Esophagus mucosa (tissue), 1 donor: ENCODE data around the gene UGT2A3. TPM values are rescaled to one million over a fixed set of nuclear protein-coding genes. Genes with fewer than 3 reads are reported as not detected.
"Not testable (repeated sequence)": the region's sequence is repeated elsewhere in the genome, so short reads cannot be mapped to it uniquely, and the experiment has no call there.

Experiments used
- ATAC-seq: fragments of 200-7000 bp; cut with Tn5 transposase; one replicate; pipeline ENCODE4 v1.9.1; 2020
- total RNA-seq: library from RNA; stranded (reverse); gene quantifications from one replicate; pipeline ENCODE4 v1.2.4, GENCODE V29; 2023
- donor health status: DM: yes; HTN: yes; CAD: no.

UGT2A3 gene
- total RNA-seq = not detected

DNA sequence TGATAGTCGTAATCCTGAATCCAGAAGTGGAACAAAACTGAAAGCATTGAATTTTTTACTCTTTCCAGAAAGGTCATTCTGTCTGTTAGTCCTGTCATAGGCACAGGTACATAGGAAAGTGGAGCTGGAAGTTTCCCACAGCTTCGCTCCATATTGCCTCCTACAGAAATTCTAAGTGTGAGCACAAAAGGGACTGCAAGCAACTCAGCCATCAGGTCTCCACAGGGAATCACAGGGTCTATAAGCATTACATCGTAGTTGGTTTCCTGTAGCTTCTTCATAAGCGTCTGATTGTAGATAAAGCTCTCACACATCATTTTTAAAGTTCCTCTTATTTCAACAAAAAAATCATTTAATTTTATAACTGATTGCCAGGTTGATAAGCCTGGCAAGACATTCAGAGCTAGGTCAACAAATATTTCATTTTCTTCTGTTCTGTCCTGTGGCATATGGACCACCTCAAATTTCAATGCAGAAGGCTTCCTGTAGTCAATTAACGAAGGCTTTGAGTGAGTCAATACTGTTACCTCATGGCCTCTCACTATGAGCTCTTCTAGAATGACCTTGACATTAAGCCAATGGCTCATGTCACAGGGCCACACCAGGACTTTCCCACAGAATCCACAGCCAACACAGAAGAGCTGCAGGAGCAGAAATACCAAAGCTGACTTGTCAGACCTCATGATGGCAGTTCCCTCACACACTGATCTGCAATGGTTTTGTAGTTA is at the start of gene UGT2A3:
Gene UGT2A3, minus strand, starts transcription at position 727 of the 728 bp plus-strand sequence. Its CDS starts 44 bp downstream, at position 683.
- ATAC-seq = no peak

DNA sequence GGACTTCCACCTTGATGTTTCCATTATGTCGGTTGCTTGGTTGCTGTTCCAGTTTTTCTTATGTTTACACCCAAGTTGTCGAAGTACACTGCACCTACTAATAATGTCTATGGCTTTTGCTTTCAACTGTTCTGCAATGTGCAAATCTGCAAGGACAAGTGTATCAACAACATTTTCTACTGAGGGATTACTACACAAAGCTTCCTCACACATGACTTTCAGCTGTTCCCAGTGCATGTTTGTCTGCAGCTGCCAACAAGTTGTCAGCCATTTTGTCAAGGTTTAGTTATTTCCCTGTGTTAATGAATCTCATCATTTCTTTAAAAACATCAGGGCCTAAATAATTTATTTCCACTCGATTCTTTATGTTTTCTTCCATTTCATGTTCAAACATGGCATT is 45.4 kb upstream of the UGT2A3 start:
- no peak for ATAC-seq

DNA sequence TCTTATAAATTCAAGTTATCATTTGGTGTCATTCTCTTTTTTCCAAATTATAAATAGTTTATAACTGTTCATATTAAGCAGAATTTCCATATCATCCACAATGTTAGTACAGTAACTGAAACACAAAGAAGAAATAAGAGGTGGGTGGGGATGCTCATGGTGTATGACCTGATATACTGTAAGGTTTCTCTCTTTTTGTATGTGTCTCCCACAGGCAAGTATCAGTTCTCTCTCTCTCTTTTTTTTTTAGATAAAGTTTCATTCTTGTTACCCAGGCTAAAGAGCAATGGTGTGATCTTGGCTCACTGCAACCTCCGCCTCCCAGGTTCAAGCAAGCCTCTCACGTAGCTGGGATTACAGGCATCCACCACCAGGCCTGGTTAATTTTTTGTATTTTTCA is 43.7 kb upstream of the UGT2A3 start:
- ATAC-seq = no peak

DNA sequence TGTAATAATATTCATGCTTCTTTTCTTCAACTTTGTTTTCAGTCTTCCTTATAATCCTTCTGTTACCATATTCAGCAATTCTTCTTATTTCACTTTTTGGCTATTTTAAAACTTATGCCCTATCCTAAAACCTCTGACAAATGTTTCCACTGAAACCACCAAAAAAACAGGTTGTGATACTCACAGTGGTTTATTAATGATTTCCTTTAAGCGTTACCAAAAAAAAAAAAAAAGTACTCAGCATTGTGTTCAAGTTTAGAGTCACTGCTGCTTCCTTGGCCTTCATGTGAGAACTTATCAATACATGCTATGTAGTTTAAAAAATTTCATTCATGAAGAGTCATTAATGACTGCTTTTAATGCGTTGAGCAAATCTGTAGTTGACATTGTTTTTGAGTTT is 35.4 kb upstream of the UGT2A3 start:
- no peak for ATAC-seq

DNA sequence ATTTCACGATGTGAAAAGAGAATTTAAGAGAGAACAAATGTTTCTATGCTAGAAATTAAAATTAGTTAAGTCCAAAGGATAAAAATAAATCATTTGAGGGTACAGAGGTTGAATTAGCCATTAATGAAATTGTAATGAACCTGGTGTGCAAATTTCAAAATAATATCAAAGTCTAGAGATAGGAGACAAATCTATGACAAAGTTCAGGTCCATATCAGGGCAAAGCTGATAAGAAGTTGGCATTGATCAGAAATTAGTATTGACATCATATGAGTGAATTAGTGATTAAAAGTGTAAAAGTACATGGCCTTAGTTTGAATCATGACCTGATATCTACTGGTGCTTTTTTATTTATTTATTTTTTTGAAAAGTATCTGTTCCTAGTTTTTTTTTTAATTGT is 33.8 kb upstream of the UGT2A3 start:
- no peak for ATAC-seq

DNA sequence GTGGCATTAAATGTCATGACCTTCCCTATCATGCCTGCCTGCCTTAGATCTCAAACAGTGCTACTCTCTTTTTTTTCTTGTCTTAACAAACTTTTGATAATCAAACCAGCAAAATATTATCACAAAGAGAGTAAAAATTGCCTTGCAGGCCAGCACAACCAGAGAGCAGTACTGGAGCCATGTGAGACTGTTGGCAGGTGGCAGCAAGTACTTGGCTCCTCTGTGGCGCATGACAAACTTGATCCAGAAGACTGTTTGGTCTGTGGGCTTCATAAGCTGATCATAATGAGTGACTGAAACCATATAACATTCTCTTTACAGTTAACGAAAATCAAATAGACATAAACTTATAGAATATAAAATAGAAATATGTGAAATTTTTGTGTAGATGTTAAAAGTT is 33.3 kb upstream of the UGT2A3 start:
- no peak for ATAC-seq

DNA sequence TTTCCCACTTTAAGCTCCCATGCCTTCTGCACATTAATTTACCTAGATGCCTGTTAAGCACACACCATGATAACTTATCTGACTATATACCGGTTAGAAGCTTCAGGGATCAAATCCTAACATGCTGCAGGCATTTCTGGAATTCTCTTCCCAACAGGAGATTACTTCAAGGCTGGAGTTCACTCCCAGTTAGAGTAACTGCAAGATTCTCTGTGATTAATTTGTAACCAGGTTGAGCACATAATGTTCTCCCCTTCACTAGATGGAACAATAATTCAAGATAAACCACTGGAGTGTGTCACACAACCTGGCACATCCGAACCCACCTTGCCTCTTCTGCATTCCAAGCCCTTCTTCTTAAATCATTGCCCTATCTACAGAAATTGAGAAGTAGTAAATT is 11.8 kb upstream of the UGT2A3 start:
- ATAC-seq = no peak

DNA sequence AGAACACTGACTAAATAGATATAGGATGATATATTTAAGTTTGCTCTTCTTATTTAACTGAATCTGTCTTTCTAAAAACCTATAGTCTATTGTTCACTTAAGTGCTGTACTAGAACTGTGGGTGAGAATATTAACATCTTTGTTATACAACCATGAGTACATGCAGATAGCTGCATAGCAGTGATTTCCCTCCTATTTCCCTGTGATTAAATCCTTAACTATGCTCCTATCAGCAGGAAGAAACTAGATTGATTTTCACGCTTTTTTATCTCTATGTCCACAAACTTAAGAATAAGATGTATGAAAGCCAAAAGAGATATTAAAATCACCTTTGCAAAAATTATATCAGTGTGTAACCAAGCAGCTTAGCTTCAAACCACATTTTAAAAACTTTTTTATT is 11.3 kb upstream of the UGT2A3 start:
- ATAC-seq = no peak

DNA sequence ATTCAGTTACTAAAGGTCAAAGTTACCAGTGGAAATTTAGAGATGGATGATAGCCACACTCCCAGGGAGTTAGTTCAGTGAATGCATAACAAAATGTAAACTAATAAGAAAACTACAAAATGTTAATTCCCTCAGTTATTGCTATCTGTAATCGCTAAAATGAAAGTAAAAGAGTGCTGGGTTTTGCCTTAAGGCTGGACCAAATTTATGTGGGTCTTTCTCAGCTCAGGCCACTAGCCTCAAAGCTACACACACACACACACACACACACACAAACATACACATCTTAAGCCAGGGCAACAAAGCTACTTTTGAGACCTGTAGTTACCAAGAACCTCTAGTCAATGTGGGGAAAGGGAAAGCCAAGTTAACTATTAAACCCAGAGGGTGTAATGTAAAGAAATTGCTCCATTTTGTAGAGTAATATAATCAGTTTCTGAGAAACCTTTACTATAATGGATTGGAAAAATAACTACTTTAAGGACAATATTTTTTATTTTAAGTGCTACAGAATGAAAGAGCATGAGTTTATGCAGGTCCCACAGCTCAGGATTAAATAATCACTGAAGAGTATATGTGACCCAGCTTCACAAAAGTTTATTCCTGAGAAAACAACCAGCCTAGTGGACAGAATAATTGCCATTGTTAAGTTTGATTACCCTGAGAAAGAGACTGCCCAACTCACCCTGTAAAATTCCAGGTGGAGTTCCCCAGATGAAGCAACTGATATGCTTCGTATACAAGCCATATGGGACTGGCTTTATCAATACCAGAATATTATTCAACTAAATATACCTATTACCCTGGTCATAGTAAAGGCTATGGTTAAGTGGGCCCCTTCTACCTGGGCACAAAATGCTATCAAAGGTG is 8.9 kb upstream of the UGT2A3 start:
- no peak for ATAC-seq

DNA sequence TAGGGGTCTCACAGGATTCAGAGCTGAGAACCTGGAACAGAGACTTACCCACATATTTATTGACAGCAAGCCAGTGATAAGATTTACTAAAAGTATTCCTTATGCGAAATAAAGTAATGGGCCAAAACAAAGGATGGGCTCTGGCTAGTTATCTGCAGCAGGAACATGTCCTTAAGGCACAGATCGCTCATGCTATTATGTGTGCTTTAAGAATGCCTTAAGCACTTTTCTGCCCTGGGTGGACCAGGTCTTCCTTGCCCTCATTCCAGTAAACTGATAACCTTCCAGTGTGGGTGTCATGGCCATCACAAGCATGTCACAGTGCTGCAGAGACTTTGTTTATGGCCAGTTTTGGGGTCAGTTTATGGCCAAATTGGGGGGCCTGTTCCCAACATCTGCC is 7.5 kb upstream of the UGT2A3 start:
- ATAC-seq = not testable (repeated sequence)

DNA sequence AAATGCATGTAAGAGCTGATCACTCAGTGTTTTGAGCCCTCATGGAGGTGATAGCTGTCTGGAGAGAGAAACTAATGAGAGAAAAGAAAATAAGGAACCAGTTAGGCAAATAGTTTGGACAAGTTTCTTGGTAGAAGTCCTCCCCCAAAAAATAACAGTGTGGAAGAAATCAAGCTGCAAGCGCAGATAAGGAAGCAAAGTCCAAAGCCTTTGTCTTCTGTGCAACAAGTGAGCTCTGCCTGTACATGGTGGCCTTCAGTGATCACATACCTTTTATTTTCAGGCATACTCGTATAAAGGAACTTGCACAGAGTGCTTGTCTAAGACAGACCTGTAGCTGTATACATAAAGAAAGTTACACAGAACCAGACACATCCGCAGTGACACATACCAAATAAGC is 2.5 kb upstream of the UGT2A3 start:
- no peak for ATAC-seq

DNA sequence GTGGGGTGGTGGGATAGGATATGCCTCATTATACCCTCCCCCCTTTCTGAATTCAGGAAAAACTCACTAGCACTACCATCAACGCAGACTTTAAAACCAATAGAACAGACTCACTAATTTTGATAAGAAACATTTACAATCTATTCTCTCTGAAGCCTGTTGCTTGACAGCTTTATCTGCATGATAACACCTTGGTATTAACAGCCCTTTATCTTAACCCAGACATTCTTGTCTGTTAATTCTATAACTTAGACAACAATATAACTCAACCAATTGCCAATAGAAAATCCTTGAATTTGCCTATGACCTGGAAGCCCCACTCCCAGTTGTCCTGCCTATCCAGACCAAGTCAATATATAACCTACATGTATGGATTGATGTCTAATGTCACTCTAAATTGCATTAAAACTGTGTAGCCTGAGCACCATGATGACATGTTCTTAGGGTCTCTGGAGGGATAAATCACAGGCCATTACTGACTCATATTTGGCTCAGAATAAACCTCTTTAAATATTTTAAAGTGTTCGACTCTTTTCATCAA is 1.5 kb upstream of the UGT2A3 start:
- no peak for ATAC-seq

DNA sequence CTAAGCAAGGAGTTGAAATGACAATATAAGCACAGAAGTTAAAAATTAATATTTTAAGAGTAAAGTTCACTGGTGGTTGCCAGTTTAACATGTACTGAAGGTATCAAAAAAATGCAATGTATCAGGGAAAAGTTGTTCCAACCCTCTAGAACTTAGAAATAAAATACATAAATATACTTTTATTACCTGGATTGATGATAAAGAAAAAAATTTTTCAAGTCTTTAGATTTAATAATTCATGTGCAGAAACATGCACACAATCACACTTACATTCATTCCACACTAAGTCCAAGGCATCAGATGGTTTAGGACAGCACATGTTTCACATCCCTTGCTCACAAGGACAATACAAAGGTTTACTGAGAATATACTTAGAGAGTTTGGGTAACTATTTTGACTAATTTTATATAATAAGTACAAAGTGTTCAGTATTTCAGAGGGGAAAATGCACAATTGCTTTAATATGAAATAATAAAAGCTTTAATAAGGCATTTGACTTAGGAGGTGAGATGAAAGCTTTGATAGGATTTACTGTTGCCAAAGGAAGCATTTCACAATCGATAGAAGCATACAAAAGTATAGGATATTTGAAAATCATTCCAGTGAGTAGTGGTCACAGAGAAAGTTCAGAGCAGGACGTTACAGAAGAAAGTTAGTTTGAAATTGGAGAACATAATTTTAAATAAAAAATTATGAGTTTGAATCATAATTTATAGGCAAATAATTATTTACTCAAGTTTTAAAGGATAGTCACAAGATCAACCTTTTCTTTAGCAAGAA is 392 bp upstream of the UGT2A3 start:
- no peak for ATAC-seq

DNA sequence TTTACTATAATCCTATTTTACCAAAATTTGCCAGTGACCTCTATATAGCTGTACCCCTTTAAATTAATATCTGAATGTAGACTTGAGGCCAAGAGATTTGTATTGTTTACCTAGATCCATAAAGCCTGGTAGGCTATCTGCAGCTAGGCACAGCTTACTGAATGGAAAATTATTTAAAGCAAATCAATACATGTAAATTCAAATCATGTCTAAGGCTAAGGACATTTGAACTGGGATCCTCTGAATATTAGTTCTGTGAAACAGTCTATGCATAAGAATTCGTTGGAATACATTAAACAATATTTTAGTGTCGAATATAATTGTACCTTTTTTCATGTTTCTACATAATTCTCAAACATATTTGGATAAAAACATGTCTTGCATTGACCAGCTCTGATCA is 1.6 kb downstream of the UGT2A3 start:
- ATAC-seq = no peak

DNA sequence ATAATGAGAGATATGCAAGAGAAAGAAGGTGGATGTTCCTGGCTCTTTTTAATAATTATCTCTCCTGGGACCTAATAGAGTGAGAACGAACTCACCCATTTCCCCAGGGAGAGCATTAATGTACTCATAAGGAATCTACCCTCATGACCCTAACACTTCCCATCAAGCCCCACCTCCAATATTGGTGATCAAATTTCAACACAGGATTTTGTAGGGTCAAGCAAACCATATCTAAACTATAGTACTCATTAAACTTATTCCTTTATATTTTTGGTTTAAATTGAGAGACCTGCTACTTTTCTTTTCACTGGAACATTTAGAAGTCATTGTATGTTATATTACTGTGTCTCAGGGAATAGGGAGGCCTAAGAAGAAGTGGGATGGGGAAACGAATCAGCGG is 2.6 kb downstream of the UGT2A3 start:
- ATAC-seq = no peak

DNA sequence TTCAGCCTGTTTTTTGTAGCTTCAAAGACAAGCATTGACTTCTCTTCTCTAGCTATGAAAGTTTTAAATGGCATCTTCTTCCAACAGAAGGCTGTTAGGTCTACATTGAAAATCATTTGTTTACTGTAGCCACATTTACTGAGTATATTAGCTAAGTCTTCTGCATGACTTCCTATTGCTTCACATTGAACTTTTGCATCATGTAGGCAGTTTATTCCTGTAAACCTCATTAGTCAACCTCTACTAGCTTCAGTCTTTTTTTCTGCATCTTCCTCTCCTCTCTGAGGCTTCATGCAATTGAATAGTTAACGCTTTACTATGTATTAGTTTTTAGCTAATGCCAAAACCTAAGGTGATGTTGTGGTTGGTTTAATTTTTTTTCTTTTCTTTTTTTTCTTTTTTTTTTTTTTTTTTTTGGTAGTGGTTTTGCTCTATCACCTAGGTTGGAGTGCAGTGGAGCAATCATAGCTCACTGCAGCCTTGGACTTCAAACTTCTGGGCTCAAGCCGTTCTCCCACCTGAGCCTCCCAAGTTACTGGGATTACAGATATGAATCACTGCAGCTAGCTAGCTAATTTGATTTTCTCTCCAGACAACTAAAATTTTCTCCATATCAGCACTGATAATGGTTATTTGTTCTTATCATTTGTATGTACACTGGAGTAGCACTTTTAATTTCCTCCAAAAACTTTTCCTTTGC is 3.4 kb downstream of the UGT2A3 start:
- no peak for ATAC-seq

DNA sequence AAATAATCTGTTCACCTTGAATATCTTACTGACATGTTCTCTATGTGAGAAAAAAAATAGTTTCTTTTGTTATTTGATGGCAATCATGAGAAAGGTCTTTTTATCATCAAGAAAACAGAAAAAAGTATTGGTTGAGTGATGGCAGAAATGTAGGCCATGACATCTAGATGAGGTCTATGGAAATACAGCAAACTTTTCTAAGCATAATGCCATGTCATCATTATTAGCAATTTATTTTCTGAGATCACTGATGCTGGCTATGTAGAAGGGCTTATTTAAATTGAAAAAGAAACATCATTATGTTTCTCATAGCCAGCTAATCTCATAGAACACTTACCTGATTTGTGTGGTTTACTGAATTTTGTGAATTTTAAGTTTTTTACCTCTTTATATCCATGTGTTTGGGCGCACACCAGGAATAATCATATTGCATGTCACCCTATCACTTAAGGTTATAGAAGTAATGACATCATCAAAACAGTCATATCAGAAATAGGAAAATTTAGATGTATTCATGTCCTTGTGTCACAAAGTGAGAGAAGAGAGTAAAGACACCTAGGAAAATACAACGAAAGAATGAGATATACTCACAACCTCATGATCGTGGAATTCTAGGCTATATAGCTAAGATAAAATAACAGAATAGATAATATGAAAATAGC is 22.4 kb downstream of the UGT2A3 start:
- no peak for ATAC-seq

DNA sequence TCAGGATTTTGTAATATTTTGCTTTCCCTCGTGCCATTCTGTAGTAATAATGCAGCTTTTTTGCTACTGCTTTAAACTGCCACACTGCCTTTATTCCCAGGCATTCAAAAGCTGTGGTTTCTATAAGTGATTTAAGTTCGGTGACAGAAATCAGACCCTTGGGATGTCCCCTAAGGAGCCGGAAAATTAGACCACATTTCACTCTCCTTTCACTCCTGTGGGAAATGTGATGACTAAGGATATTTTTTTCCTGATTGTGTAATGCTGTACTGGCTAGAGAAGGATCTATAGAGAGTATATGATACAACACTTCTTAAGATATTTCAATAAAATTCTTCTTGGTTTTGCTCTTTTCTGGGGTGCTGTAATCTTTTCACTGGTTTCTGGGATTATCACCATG is 24.4 kb downstream of the UGT2A3 start:
- ATAC-seq = no peak

DNA sequence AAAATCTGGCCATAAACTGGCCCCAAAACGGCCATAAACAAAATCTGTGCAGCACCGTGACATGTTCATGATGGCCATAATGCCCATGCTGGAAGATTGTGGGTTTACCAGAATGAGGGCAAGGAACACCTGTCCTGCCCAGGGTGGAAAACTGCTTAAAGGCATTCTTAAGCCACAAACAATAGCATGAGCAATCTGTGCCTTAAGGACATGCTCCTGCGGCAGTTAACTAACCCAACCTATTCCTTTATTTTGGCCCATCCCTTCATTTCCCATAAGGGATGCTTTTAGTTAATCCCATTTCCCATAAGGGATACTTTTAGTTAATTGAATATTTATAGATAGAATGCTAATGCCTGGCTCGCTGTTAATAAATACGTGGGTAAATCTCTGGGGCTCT is 29.4 kb downstream of the UGT2A3 start:
- ATAC-seq = not testable (repeated sequence)

DNA sequence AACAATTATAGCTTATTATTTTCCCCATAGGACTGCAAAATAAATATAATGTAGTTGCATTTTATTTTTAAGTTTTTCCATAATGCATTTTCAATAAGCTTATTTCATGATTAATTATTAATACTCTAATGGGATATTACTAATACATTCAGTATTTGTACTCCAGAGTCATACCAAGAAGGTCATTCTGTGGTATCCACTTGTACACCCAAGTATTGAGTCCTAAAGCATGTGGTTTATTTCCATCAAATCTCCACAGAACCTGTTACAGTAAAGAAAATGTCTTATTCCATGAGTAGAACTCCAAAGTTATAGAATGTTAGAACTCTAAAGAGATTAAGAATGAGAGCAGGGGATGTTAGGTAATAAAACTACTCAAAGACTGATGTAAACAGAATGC is 30.6 kb downstream of the UGT2A3 start:
- no peak for ATAC-seq

DNA sequence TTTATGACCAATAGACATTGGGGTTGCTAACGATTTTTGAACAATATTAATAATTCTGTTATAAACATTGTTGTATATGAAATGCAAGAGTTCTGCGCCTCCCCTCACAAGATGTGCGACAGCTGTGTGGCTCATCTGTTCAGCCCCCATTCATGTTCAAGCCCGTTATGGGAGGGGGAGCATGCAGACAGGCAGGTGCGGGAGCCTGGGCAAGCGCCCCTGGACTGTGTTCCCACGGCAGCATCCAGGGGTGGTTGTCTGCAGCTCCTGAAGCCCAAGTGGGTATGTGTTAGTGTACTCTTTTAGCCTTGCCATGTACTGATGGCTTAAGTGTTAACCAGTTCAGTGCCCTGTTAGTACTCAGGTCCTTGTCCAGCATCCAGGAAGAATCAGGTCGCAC is 34.6 kb downstream of the UGT2A3 start:
- no peak for ATAC-seq

DNA sequence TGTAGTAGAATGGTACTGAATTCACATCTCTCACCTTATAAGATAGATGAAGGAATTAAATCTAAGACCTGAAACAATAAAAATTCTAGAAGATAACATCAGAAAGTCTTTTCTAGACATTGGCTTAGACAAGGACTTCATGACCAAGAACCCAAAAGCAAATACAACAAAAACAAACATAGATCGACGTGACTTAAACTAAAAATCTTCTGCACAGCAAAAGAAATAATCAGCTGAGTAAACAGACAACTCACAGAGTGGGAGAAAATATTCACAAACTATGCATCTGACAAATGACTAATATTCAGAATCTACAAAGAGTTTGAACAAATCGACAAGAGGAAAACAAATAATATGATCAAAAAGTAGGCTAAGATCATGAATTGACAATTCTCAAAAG is 38.8 kb downstream of the UGT2A3 start:
- ATAC-seq = no peak
